GM19240 (cell line): ENCODE data around the gene FBXW10B.
"Not testable (repeated sequence)": the region's sequence is repeated elsewhere in the genome, so short reads cannot be mapped to it uniquely, and the experiment has no call there.

ENCODE experiments used
- DNase-seq: peaks from one replicate; pipeline ENCODE4 v3.0.0; 2011; ENCODE audit warnings: low spot score; ENCODE audit not compliant: insufficient read length

FBXW10B gene

GRCh38 chr17:15630930-15631453 is 11.5 kb upstream of the FBXW10B start:
- DNase-seq, result not testable (repeated sequence)

GRCh38 chr17:15629991-15630390 is 10.5 kb upstream of the FBXW10B start:
- not testable (repeated sequence) for DNase-seq

DNA sequence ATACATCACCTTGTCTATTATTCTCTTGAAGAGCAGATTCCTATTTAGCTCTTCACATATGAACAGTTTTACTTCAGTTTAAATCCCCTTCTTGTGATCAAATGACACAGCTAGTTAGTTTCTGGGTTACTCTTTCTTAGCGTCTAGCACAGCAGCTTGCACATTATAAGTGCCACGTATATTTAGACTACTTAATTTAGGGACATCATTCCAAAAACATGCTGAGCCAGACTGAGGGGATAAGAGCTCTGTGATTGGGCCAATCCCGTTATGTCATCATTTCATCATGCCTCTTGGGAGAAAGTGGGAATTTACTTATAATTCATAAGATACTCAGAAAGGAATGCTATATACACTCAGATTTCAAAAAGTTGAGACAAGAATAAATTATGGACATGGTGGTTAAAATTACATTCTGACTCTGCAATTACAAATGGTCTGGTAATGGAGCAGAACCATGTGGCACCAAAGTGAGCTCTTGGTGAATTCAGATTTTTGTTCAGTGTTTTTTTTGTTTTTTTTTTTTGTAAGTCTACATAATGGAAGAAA is 4.2 kb upstream of the FBXW10B start:
- DNase-seq, result not testable (repeated sequence)

DNA sequence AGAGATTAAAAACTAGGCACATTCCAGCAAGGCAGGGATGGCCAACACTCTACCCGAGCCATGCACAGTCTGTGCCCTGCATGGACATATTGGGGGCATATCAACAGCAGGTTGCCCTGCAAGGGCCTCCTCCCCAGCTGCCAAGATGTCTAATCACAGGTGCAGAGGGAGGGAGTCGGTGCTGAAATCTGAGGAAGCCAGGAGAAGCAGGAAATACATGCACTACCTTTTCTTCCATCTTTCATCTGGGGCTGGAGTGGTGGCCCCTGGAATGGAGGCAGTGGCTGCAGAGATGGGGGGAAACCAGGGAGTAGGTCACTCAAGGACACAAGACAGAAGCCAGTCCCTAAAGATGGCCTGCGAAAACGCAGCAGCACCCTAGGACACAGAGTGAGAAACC is 3.8 kb upstream of the FBXW10B start:
- not testable (repeated sequence) for DNase-seq

GRCh38 chr17:15622124-15622523 is 2.6 kb upstream of the FBXW10B start:
- not testable (repeated sequence) for DNase-seq

GRCh38 chr17:15616828-15617227 is 2.7 kb downstream of the FBXW10B start:
- not testable (repeated sequence) for DNase-seq

DNA sequence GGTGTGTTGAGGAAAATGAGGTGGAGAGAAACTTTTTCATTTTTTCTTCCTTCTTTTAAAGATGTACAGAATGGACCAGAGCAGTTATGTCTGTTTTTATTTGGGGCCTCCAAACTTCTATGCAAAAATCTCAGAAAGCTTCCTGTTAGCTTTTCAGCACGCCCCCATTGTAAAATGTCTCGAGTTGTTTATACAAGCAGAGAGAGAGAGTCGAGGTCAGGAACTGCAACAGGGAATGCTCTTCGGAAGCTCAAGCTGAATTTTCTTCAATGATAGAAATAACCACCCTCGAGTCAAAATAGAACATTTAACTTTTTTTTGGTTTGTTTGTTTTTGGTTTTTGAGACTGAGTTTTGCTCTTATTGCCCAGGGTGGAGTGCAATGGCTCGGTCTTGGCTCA is 3.7 kb downstream of the FBXW10B start:
- not testable (repeated sequence) for DNase-seq

DNA sequence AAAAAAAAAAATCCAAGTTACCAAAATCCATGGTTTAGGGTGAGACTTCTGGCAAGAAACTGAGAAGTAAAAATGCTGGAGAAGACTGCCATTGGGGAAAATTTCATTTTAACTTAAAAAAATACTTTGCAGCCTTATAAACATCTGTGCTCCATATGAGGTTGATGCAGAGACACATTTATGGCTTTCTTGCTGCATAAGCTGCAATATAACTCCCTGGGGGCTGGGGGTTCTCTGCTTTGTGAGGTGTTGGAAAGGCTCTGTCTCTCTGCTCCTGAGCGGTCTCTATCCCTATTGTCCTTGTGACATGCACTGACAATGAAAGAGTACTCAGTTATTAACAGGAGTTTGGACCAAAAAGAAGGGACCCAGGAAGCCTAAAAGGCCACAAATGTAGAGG is 6.4 kb downstream of the FBXW10B start:
- DNase-seq, result not testable (repeated sequence)

GRCh38 chr17:15592960-15593359 is 26.5 kb downstream of the FBXW10B start:
- not testable (repeated sequence) for DNase-seq

DNA sequence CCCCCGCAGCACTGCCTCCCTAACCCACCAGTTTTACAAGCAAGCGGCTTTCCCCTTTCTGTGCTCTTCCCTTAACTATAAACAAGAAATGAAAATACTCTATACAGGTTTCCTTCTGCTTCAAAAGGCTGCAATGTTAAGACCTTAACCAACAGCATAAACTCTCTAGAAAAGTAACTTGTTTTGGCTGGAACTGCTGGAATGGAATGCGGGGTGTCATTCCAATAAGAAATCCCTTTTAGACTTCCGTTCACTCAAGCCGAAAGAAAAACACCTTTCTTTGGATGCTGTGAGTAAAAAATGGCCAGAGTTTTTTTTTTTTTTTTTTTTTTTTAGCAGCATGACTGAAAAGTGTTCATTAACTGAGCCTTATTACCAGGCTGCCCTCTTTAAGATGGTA is 27.5 kb downstream of the FBXW10B start:
- not testable (repeated sequence) for DNase-seq

DNA sequence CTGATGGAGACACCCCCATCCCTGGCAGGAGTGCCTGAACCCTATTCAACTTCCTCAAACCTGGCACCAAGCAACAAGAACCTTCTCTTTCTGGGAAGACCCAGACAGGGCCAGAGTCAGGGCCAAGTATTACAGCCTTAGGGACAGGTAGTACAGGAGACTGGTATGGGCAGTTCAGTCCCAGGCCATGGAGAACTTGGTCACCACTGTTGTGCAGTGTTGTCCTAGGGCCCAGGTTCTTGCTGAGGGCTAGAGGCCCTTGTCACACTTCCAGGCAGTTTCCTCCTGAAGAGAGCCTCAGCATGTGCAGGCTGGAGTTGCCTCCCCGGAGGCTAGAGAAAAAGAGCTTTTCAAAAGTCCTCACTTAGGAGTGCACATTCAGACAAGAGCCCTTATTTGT is 28.7 kb downstream of the FBXW10B start:
- not testable (repeated sequence) for DNase-seq

GRCh38 chr17:15589544-15590536 is 29.7 kb downstream of the FBXW10B start:
- DNase-seq, result not testable (repeated sequence)

- not testable (repeated sequence) for DNase-seq
These were observed 31.5 kb downstream of the FBXW10B start for GRCh38 chr17:15588017-15588416.

DNA sequence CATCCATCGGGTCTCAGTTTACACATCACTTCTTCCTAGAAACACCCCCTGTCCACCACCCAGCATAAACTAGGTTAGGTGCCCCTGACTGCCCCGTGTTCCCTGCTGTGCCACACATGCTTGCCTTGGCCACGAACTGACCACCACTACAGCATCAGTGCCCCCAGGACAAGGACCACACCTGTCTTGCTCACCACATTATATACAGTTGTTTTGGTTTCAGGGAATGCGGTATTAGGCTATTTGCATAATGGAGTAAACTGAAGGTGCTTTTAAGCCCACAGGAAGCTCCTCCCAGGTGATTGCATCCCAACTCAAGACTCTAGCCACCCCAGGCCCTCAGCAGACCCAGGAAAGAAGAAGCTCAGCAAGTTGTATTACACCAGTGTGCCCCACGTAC is 36.2 kb downstream of the FBXW10B start:
- DNase-seq, result not testable (repeated sequence)

DNA sequence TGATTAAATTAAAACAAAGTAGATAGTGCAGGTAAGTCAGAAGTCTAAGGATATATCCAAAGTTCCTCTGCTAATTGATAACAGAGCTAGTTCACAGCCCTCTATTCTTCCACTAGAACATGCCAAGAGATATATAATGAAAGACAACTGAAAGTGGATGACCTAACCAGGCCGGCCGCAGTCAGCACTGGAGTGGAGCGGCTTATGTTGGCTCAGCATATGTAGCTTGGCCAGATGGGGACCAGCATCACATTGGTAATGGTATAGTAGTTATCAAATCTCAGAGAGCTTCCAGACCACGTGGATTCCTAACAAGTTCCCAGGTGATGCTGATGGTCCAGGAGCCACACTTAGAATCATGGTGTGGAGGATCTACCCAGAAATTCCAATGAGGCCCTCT is 38.0 kb downstream of the FBXW10B start:
- DNase-seq, result not testable (repeated sequence)

DNA sequence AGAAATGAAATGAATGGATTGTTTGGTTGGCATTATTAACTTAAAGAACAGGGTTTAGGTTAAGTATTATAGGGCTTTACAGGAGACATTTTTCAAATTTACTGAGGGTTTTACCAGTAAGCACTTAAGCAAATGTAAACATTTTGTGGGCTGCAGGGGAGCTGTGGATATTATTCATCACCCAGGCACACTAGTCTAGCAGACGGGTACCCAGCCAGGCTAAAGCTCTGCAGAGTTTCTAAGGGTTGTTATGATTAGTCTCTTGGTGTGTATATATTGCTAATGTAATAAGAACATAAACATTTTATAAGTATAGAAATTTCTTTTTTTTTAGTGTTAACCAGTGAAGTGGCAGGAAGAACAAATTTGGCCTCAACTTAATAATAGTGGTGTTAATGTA is 42.7 kb downstream of the FBXW10B start:
- not testable (repeated sequence) for DNase-seq

DNA sequence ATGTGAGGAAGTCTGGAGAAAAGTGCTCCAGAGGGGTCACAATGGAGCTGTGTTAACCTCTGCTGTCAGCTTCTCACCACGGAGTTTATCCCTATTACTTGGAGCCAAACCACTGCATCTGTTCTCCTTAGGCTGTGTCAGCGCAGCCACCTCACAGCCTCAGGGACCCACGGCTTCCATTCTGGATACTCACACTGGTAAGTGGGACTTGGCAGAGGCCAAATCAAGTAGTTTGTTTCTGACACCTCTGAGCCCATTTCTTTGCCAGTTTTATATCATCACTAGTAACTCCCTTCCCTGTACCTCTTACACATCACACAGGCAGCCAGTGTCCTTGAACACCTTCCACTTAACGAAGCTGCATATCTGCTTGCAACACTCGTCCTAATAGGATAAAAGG is 44.8 kb downstream of the FBXW10B start:
- DNase-seq, result not testable (repeated sequence)

GRCh38 chr17:15573870-15574269 is 45.6 kb downstream of the FBXW10B start:
- not testable (repeated sequence) for DNase-seq
